ENCODE data around the gene GPR137.

- TF ChIP-seq YY1 (IDR thresholded peaks at IDR 0.05; ENCODE audit: insufficient read depth, insufficient read length) = no peak
- no peak for TF ChIP-seq ZNF274 (IDR thresholded peaks at IDR 0.05; ENCODE audit: low read depth, low read length)
Observed at GRCh38 chr11:64241241-64241490, 44.5 kb upstream of the GPR137 start.
